ENCODE data around the gene YARS1. TPM values are rescaled to one million over a fixed set of nuclear protein-coding genes. Genes with fewer than 3 reads are reported as not detected.

Gene YARS1
- total RNA-seq, 1 donor from 2014 or later = 219 TPM

GRCh38 chr1:32766328-32766972 lies 50.7 kb downstream of the YARS1 start:
- peak overlapping the region; percentile 62 for H3K27ac Mint-ChIP-seq (ENCODE audit: unreplicated experiment)

GRCh38 chr1:32765570-32766327 lies 51.4 kb downstream of the YARS1 start:
- H3K4me3 ChIP-seq (ENCODE audit: insufficient read depth, low read depth, low read length) = no peak overlapping the region
- no peaks in the 10 kb centered on the region for H3K36me3 ChIP-seq (ENCODE audit: insufficient read depth, low read length)
- TF ChIP-seq EZH2 (IDR thresholded peaks at IDR 0.05; ENCODE audit: insufficient read depth, low read length) (no peak), CTCF (IDR thresholded peaks at IDR 0.05; ENCODE audit: insufficient read depth, low read depth, low read length) (no peak)
- H3K9me3 ChIP-seq (ENCODE audit: insufficient read depth, low read depth, low read length) = no peaks in the 10 kb centered on the region
- Mint-ChIP-seq H3K9me3 (ENCODE audit: unreplicated experiment) (peaks cover 2% of the 10 kb centered on the region), H3K27me3 (ENCODE audit: low read depth, unreplicated experiment) (no peaks in the 10 kb centered on the region), H3K27ac (ENCODE audit: unreplicated experiment) (peak overlapping the region; percentile 62), H3K4me1 (ENCODE audit: low read depth, unreplicated experiment) (peaks cover 58% of the 10 kb centered on the region), H3K4me3 (ENCODE audit: unreplicated experiment) (peak overlapping the region; percentile 66), H3K36me3 (ENCODE audit: low read depth, unreplicated experiment) (peaks cover 24% of the 10 kb centered on the region)
- no peak overlapping the region for H3K9ac ChIP-seq (ENCODE audit: low read length)
- no peak for DNase-seq (ENCODE audit: low read depth)
- H3K27ac ChIP-seq (ENCODE audit: low read depth, low read length) = no peak overlapping the region
- H4K20me1 ChIP-seq (ENCODE audit: insufficient read depth, low read length) = peaks cover 28% of the 10 kb centered on the region
- peaks cover 43% of the 10 kb centered on the region for H3K79me2 ChIP-seq (ENCODE audit: insufficient read depth, low read length)
- H3K4me1 ChIP-seq (ENCODE audit: insufficient read depth, low read length) = peaks cover 35% of the 10 kb centered on the region
- H3K4me2 ChIP-seq (ENCODE audit: low read length) = no peak overlapping the region
- H2AFZ ChIP-seq (ENCODE audit: low read depth, low read length) = no peak overlapping the region
- FAIRE-seq = no peak
- H3K27me3 ChIP-seq (ENCODE audit: insufficient read depth, low read length) = no peaks in the 10 kb centered on the region

More at GRCh38 chr1:32766328-32766972, 50.7 kb downstream of the YARS1 start:
- Mint-ChIP-seq H3K4me3 (ENCODE audit: unreplicated experiment) (peak overlapping the region; percentile 66), H3K4me1 (ENCODE audit: low read depth, unreplicated experiment) (peaks cover 51% of the 10 kb centered on the region), H3K9me3 (ENCODE audit: unreplicated experiment) (peaks cover 2% of the 10 kb centered on the region), H3K27me3 (ENCODE audit: low read depth, unreplicated experiment) (no peaks in the 10 kb centered on the region), H3K36me3 (ENCODE audit: low read depth, unreplicated experiment) (peaks cover 24% of the 10 kb centered on the region)
- Histone ChIP-seq H3K27me3 (ENCODE audit: insufficient read depth, low read length) (no peaks in the 10 kb centered on the region), H3K79me2 (ENCODE audit: insufficient read depth, low read length) (peaks cover 40% of the 10 kb centered on the region), H3K4me1 (ENCODE audit: insufficient read depth, low read length) (peaks cover 28% of the 10 kb centered on the region), H2AFZ (ENCODE audit: low read depth, low read length) (no peak overlapping the region), H3K36me3 (ENCODE audit: insufficient read depth, low read length) (no peaks in the 10 kb centered on the region), H3K4me3 (ENCODE audit: insufficient read depth, low read depth, low read length) (no peak overlapping the region), H3K9ac (ENCODE audit: low read length) (no peak overlapping the region), H4K20me1 (ENCODE audit: insufficient read depth, low read length) (peaks cover 28% of the 10 kb centered on the region), H3K27ac (ENCODE audit: low read depth, low read length) (no peak overlapping the region), H3K9me3 (ENCODE audit: insufficient read depth, low read depth, low read length) (no peaks in the 10 kb centered on the region), H3K4me2 (ENCODE audit: low read length) (no peak overlapping the region)
- FAIRE-seq (no peak), DNase-seq (ENCODE audit: low read depth) (no peak)
- TF ChIP-seq EZH2 (IDR thresholded peaks at IDR 0.05; ENCODE audit: insufficient read depth, low read length) = no peak
- no peak for TF ChIP-seq CTCF (IDR thresholded peaks at IDR 0.05; ENCODE audit: insufficient read depth, low read depth, low read length)

Data from astrocyte (in vitro differentiated cells and primary cell).